ENCODE measurements around the gene BAIAP3.
"Not testable (repeated sequence)": the region's sequence is repeated elsewhere in the genome, so short reads cannot be mapped to it uniquely, and the experiment has no call there.

The BAIAP3 gene

DNA sequence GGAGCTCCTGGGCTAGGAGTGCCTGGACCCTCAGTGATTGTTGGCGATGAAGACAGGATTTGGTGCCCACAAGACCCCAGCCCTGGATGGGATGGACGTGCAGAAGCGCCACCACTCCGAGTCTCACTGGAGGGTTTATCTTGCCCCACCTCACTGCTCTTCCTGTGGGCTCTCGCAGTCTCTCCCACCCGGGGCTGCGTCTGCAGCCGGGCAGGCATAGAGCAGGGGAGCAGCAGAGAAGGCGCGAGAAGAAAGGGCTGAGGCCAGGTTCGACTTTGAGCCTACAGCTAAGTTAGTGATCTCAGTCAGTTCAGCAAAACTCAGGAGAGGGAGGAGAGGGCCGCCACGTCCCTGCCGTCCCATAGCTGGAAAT is 17.4 kb upstream of the BAIAP3 start:
- FAIRE-seq: no peak

DNA sequence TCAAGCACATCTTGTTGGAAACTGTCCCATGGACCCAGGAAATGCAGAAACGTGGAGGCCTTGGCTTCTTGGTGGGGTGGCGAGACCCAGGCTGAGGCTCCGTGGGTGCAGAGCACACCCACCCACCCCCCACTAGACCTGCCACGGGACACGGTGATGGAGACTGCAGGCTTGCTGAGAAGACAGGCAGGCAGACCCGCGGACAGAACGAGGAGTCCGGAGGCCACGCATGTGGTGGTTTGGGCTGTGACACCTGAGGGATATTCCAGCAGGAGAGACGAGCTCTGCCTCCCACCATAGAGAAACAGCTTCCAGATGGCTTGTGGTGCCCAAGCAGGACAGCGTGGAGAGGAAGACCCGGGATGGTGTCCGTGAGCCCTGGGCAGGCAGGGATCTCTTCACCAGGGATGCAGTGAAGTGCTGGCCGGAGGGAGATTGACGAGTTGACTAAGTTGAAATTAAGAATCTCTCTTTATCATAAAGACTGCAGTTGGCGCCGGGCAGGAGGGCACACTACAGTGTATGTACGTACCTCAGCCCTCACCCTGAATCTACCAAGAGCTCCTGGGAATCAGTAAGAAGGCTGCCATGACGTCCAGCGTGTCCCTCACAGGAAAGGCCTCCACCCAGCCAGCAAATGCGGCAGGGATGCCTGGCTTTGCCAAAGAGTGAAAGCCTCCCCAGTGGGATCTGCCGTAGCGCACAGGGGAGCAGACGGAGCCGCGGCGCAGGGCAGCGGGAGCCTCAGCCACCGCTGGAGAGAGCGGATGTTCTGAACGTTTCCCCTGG is 15.8 kb upstream of the BAIAP3 start:
- no peak for FAIRE-seq

GRCh38 chr16:1318268-1318545 is 15.2 kb upstream of the BAIAP3 start:
- FAIRE-seq: no peak

DNA sequence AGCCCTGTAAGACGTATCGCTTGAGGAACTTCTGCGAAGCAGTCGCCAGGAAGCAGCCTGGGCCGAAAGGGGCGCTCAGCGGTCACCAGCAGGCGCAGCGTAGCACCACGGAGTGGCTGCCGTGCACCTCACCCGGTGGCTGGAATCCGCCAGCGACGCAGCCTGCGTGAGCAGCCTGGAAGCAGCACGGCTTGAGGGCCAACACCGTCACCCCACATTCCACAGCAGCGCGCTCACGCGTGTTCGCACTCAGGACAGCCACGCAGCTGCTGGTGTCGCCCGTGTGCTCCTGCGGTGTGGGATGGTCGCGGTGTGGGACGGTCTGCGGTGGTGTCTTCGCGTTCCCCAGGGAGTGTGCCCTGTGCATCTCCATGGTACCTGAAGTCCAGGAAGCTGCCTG is 14.4 kb upstream of the BAIAP3 start:
- FAIRE-seq: no peak

- FAIRE-seq: no peak
Observed at GRCh38 chr16:1320097-1320496, 13.3 kb upstream of the BAIAP3 start.

GRCh38 chr16:1320658-1321240 is 12.7 kb upstream of the BAIAP3 start:
- no peak for FAIRE-seq

DNA sequence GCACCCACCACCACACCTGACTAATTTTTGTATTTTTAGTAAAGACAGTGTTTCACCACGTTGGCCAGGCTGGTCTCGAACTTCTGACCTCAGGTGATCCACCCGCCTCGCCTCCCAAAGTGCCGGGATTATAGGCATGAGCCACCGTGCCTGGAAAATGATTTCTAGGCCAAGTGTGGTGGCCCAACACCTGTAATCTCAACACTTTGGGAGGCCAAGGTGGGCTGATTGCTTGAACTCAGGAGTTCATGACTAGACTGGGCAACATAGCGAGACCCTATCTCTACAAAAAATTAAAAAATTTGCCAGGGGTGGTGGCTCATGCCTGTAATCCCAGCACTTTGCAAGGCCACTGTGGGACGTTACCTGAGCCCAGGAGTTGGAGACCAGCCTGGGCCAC is 11.0 kb upstream of the BAIAP3 start:
- no peak for FAIRE-seq

DNA sequence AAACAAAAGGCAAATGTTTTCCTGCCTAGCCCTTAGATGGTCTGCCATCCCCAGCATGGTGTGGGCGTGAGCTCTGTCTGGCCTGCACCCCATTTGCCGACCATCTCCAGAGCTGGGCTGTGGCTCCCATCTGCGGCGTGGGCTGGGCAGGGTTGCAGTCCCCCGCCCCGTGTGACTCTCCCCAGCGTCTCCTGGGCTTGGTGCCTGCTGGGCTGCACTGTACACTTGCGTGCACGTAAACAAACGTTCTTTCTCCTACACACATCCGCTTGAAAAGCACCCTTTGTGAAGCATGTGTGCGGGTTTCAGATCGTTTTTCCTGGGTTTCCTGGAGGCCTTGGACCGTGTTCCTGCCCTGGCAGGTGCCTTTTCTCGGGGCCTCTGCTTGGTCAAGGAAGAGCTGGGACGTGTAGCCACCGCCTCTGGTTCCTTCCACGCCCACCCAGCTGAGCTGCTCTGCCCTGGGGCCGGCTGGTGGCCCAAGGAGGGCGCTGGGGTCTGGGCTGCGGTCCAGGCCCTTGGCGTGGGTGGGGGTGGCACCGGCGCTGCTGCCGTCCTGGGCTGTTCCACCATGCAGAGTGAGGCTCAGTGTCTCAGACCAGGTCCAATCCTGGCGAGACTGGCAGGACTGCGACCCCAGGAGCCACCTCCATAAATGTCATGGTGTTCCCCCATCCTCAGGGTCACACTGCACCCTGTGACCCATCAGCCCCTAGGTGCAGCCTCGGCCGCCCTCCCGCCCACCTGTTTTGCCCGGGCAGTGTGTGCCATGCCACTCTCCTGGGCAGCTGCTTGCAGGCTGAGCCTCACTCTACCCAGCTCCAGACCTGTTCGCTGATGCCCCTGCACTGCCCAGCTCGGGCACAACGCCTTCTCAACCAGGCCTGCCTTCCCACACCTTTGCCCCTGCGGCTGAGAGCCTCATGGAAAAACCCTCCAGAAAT is 9.9 kb upstream of the BAIAP3 start:
- no peak for FAIRE-seq

- FAIRE-seq: no peak
Observed at GRCh38 chr16:1324286-1324826, 9.1 kb upstream of the BAIAP3 start.

GRCh38 chr16:1325261-1325660 is 8.2 kb upstream of the BAIAP3 start:
- FAIRE-seq: no peak

DNA sequence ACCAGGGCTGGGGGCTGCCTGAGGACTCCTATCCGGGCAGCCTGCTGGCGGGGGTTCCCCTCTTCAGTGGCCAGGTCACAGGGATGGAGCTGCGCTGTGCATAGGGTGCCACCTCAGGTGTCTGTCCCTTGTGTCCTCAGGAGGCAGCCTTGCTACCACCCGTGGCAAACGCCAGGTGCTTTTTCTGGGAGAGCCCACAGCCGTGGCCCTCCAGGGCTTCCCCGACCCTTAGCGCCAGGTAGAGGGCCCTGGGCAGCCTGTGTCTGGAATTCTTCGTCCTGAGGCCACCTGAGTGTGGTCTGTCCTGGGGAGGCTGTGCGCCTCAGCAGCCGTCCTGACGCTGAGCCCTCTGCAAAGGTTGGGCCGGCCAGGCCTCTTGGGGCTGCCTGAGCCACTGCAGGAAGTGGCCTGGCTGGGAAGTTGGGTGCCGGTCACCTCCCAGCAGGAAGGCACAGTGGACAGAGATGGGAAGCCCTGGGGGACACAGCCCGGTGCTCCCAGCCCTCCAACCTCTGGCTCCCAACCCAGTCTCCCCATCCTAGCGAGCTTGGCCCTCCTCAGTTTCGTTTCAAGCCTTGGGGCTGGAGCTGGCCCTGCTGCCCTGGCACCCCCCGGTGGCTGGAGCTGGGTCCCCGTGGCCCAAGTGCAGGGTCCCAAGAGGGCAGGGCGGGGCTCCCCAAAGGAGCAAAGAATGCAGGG is 7.6 kb upstream of the BAIAP3 start:
- FAIRE-seq: no peak

GRCh38 chr16:1326391-1326790 is 7.1 kb upstream of the BAIAP3 start:
- FAIRE-seq: no peak

DNA sequence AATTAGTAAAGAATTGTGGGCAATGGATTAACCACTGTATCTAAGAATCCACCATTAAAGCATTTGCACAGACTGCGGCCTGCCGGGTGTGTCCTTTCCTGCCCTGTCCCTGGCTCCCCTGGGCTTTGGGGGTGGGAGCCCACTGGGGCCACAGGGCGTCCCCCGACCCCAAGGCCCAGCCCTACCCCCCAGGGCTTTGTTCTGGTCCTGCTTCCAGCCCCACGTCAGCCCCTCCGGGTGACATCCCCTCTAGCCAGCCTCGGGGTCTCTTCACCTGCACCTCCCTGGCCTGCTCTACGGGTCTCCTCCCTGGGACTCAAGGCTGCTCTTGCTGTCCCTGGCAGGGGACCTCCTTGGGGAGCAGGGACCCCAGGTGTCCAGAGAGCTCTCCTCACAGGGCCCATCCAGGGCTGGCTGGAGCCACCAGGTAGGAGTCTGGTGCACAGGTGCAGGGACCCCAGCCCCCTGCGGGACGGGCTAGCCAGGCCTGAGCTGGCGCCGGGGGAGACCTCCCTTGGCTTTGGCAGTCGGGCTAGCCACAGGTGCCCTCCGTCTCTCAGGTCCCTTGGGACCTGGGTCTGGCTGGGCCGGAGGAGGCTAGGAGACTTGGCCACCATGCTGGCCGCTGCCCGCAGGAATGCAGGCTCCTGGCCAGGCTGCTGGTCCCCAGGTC is 6.4 kb upstream of the BAIAP3 start:
- no peak for FAIRE-seq

DNA sequence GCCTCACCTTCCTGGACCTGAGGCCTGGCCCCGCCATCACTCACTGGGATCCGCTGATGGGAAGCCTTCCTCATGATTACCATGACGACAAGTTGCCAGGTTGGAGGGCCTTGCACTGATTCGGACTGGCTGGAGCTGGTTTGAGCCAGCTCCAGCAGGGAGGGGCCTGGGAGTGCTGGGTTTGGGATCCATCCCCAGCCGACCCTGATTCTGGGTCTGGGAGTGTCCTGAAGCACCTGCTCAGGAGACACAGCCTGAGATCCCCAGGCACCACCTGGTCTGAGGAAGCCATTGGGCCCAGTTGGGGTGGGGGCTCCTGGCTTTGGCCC is 5.9 kb upstream of the BAIAP3 start:
- FAIRE-seq: no peak

- FAIRE-seq: not testable (repeated sequence)
Observed at GRCh38 chr16:1328136-1328535, 5.3 kb upstream of the BAIAP3 start.

- FAIRE-seq: not testable (repeated sequence)
Observed at GRCh38 chr16:1328961-1329360, 4.5 kb upstream of the BAIAP3 start.

DNA sequence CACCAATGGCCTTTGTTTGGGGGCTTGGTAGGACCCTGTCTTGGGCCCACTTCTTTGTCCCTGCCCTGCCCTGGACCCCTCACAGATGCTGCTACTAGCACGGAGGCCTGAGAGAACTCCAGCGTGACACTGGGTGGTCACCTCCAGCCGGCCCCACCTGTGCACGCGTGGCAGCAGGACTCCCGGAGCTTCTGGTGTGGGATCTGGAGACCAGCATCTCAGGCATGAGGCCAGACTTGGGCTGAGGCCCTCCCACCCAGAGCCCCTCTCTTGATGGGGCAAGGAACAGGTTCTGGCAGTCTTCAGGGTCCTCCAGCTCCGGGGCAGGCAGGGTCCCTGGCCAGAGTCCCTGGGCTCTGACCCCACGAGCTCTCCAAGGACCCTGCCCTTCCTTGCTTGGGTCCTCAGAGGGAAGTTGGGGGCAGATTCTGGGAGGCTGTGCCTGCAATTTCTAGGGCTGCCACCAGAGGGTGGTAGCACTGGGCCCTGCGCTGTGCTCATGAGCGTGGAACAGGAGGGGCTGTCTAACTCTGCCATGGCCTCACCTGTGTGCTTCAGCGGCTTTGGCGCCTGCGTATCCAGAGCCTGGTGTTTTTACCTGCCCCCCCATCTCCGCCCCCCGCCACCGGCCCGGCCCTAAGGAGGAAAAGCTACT is 3.1 kb upstream of the BAIAP3 start:
- no peak for FAIRE-seq

DNA sequence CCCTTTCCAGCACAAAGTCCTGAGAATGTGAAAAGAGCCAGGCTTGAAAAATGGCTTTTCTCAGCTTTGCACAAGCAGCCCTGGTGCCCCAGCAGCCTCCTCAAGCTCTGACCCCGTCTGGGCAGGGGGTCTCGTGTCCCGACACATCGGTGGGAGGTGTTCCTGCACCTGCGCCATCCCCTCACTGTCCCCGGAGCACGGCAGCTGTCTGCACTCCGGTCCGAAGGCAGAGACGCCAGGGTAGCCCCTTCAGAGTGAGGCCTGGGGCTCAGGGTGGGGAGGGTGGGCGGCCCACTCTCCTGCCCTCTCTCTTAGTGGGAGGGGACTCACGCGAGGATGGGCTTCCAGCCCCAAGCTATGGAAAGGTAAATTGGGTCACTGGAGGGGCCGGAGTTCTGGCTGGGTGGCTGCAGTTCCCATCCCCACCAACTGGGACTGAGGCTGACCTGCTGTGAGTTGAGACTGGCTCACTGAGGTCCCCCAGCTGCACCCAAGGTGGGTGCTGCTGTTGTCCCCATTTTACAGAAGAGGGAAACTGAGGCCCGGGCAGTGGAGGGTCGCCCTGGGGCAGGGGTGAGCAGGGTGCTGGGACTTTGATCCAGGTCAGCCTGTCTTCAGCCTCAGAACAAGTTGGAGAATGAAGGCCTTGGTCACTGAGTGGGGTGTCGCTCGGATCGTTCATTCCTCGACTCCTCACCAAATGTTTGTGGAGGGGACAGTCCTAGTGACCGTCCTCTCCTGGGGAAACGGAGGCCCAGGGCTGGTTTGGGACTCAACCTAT is 2.3 kb upstream of the BAIAP3 start:
- no peak for FAIRE-seq

DNA sequence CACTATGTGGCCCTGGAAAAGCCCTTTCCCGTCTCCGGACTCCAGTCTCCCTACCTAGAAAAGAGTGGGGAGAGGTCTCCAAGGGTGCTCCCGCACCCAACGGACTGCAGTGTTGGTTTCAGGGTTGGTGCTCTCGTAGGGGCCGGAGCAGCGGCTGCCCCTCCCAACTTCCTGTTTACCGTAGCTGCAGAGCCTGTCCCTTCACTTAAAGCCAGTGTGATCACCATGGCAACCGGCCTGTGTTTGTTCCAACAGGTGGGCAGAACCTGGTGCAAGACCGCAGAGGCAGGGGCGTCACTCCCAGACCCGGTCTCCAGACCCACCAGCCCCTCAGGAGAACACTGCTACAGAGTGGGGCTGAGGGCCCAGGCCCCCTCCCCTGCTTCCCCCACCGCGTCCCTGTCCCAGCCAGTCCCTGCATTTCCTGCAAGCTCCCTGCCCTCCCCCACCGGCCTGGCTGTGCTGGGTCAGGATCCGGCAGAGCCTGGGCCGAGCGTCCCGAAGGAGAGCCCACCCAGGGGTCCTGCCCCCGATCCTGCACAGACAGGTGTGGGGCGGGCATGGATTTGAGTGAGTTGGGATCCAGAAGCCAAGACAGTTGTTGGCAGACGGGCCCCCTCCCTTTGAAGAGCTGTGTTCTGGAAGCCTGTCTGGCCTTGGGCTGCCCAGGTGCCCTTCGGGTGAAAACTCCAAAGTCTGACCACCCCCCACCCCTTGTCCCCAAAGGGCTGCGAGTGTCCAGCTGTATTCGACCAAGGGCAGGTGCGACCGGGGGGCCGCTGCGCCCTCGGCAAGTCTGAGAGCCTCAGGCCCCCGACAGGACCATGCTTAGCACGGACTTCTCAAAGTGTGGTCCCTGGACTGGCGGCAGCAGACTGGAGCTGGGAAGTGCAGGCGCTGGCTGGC is 1.5 kb upstream of the BAIAP3 start:
- no peak for FAIRE-seq

GRCh38 chr16:1332618-1333148 is 762 bp upstream of the BAIAP3 start:
- FAIRE-seq: no peak

All from TTC549 (cell line).